Measurements from ENCODE around the gene CT45A6. TPM values are rescaled to one million over a fixed set of nuclear protein-coding genes. Genes with fewer than 3 reads are reported as not detected.
"Not testable (repeated sequence)": the region's sequence is repeated elsewhere in the genome, so short reads cannot be mapped to it uniquely, and the experiment has no call there.

CT45A6 gene
- not detected for total RNA-seq

- H3K4me3 ChIP-seq; H3K9me3 ChIP-seq; DNase-seq (ENCODE audit: low spot score): not testable (repeated sequence)
Observed at GRCh38 chrX:135802687-135803086, at the start of gene CT45A6. Gene CT45A6 (minus strand): TSS chrX:135802787. CDS start chrX:135798993, 3,794 bp downstream.

DNA sequence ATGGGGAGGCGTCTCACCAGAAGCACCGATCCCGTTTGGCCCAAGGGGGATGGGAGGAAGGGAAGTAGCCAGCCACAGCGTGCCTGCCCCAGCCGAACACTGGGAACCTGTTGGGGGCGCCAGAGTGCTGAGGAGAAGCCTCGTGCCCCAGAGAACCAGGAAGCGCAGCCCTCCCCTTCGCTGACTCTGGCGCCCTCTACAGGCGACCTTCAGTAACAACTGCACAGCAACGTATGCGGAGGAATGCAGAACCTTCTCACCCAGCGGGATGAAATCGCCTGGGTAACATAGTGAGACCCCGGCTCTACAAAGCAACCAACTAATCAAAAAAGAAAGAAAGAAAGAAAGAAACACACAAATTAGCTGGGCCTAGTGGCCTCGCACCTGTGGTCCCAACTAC, 34.6 kb upstream of the CT45A6 start, which contains the start of gene CT45A7:
TSS of gene CT45A7 (minus strand) at position 101 of the 400 bp plus-strand sequence. CDS start 3,747 bp downstream, outside the sequence.
- H3K27ac ChIP-seq; H3K36me3 ChIP-seq; DNase-seq (ENCODE audit: low spot score); H3K9me3 ChIP-seq; H3K4me3 ChIP-seq; H3K27me3 ChIP-seq; H3K4me1 ChIP-seq: not testable (repeated sequence)

More at GRCh38 chrX:135802687-135803086, at the start of gene CT45A6:
- H3K27me3 ChIP-seq, H3K27ac ChIP-seq, H3K4me1 ChIP-seq, H3K36me3 ChIP-seq: not testable (repeated sequence)

- not testable (repeated sequence) for H3K9me3 ChIP-seq; H3K4me3 ChIP-seq; H3K36me3 ChIP-seq; H3K4me1 ChIP-seq; H3K27ac ChIP-seq; H3K27me3 ChIP-seq; DNase-seq (ENCODE audit: low spot score)
Observed at GRCh38 chrX:135819912-135820311, 17.3 kb upstream of the CT45A6 start, which contains the start of gene CT45A2. Gene CT45A2 (minus strand): TSS chrX:135820012. CDS start chrX:135816265, 3,747 bp downstream.

- not testable (repeated sequence) for H3K27ac ChIP-seq
Observed at GRCh38 chrX:135785403-135785802, 17.2 kb downstream of the CT45A6 start, which contains the start of gene CT45A5. Gene CT45A5 (minus strand): TSS chrX:135785503. CDS start chrX:135781729, 3,774 bp downstream.

GRCh38 chrX:135768091-135768490, 34.5 kb downstream of the CT45A6 start, which contains the start of gene CT45A3:
Gene CT45A3 (minus strand): TSS chrX:135768191. CDS start chrX:135764444, 3,747 bp downstream.
- H3K27ac ChIP-seq; H3K4me3 ChIP-seq; DNase-seq (ENCODE audit: low spot score); H3K9me3 ChIP-seq; H3K27me3 ChIP-seq; H3K36me3 ChIP-seq; H3K4me1 ChIP-seq: not testable (repeated sequence)

More at GRCh38 chrX:135785403-135785802, 17.2 kb downstream of the CT45A6 start, which contains the start of gene CT45A5:
- H3K4me3 ChIP-seq; H3K36me3 ChIP-seq; H3K27me3 ChIP-seq; H3K4me1 ChIP-seq; H3K9me3 ChIP-seq; DNase-seq (ENCODE audit: low spot score): not testable (repeated sequence)

DNA sequence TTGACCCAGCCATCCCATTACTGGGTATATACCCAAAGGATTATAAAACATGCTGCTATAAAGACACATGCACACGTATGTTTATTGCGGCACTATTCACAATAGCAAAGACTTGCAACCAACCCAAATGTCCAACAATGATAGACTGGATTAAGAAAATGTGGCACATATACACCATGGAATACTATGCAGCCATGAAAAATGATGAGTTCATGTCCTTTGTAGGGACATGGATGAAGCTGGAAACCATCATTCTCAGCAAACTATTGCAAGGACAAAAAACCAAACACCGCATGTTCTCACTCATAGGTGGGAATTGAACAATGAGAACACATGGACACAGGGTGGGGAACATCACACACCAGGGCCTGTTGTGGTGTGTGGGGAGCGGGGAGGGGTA, 57.8 kb downstream of the CT45A6 start:
- H3K4me1 ChIP-seq; H3K9me3 ChIP-seq; H3K27ac ChIP-seq; H3K36me3 ChIP-seq; DNase-seq (ENCODE audit: low spot score); H3K4me3 ChIP-seq; H3K27me3 ChIP-seq: not testable (repeated sequence)

Other genes starting within 250 kb of the CT45A6 start
- gene CT45A1, start 89.1 kb downstream of the CT45A6 start, total RNA-seq, result not detected
- not detected for gene CT45A3, start 34.6 kb downstream of the CT45A6 start, total RNA-seq
- gene CT45A5, start 17.3 kb downstream of the CT45A6 start, total RNA-seq, result not detected
- gene CT45A2, start 17.2 kb upstream of the CT45A6 start, total RNA-seq, result not detected
- gene CT45A7, start 34.5 kb upstream of the CT45A6 start, total RNA-seq, result not detected
- not detected for gene CT45A8, start 51.8 kb upstream of the CT45A6 start, total RNA-seq
- gene CT45A9, start 69.0 kb upstream of the CT45A6 start, total RNA-seq, result not detected
- gene CT45A10, start 90.7 kb upstream of the CT45A6 start, total RNA-seq, result not detected
- gene SAGE1, start 90.9 kb upstream of the CT45A6 start, total RNA-seq, result not detected
- 10 to 100 TPM; 24.0 to 27.6 TPM for gene MMGT1, start 171.2 kb upstream of the CT45A6 start, total RNA-seq
- 10 to 100 TPM; 16.3 to 25.8 TPM for gene SLC9A6, start 182.6 kb upstream of the CT45A6 start, total RNA-seq